SK-N-SH (cell line): ENCODE measurements around the gene SLC9C1. TPM values are rescaled to one million over a fixed set of nuclear protein-coding genes. Genes with fewer than 3 reads are reported as not detected.

Source experiments
- CTCF ChIA-PET: fragments of 300-600, 350-600 bp; formaldehyde crosslinking; extraction: SDS; loops from one replicate; lab custom pipeline; 2021; lab: Yijun Ruan, JAX
- POLR2A ChIA-PET: fragments of 350-600 bp; sonication (Branson Sonifier 250); formaldehyde crosslinking; extraction: SDS; loops from one replicate; lab custom pipeline; 2020; ENCODE audit warnings: antibody characterized with exemption, inconsistent platforms; lab: Yijun Ruan, JAX
- DNase-seq: peaks from one replicate; pipeline ENCODE4 v3.0.0; 2012
- H2AFZ ChIP-seq: fragments of 200-600 bp; sonication (generic); 2 replicates; pipeline ENCODE4 v1.8.1; 2016; ENCODE audit warnings: antibody characterized with exemption, mild to moderate bottlenecking, low read depth
- H3F3A ChIP-seq: fragments of 200-600 bp; sonication (generic); replicated peaks from 2 replicates; pipeline ENCODE3; 2016; ENCODE audit warnings: antibody characterized with exemption, mild to moderate bottlenecking; ENCODE audit not compliant: insufficient read depth
- H3K27ac ChIP-seq, 2 experiments: fragments of 200-500 bp in 1 of 2; fragments of 200-600 bp in 1 of 2; sonication (Bioruptor generic) in 1 of 2; sonication (generic), shearing (Covaris generic) in 1 of 2; 2 replicates each; pipeline versions ENCODE4 v1.5.1 to v1.6.1; 2014 to 2016; ENCODE audit warnings: low read depth in 2 of 2, inconsistent platforms in 1 of 2, low read length in 1 of 2, mild to moderate bottlenecking in 1 of 2, mixed read lengths in 1 of 2
- H3K27me3 ChIP-seq: fragments of 200-600 bp; sonication (generic), shearing (Covaris generic); 2 replicates; pipeline ENCODE4 v1.6.1; 2016; ENCODE audit warnings: mixed run types; ENCODE audit not compliant: insufficient read depth
- H3K36me3 ChIP-seq, 2 experiments: fragments of 200-500 bp in 1 of 2; fragments of 200-600 bp in 1 of 2; sonication (Bioruptor generic) in 1 of 2; sonication (generic) in 1 of 2; replicated peaks in 1 of 2; 2 replicates each; pipeline versions ENCODE3 to v1.5.1; 2014 to 2016; ENCODE audit warnings: low read length in 1 of 2, mild to moderate bottlenecking in 1 of 2; ENCODE audit not compliant: insufficient read depth in 2 of 2, control insufficient read depth in 1 of 2
- H3K4me1 ChIP-seq, 2 experiments: fragments of 200-500 bp in 1 of 2; fragments of 200-600 bp in 1 of 2; sonication (Bioruptor generic) in 1 of 2; sonication (generic), shearing (Covaris generic) in 1 of 2; 2 replicates each; pipeline versions ENCODE4 v1.5.1 to v1.6.1; 2014 to 2016; ENCODE audit warnings: low read depth in 1 of 2, low read length in 1 of 2, mixed run types in 1 of 2; ENCODE audit not compliant: insufficient read depth in 2 of 2, control insufficient read depth in 1 of 2
- H3K4me2 ChIP-seq: fragments of 200-600 bp; sonication (generic), shearing (Covaris generic); 2 replicates; pipeline ENCODE4 v1.6.1; 2017; ENCODE audit warnings: mixed run types
- H3K4me3 ChIP-seq, 2 experiments: fragments of 200-500 bp in 1 of 2; fragments of 200-600 bp in 1 of 2; sonication (Bioruptor generic) in 1 of 2; sonication (generic), shearing (Covaris generic) in 1 of 2; 2 replicates each; pipeline versions ENCODE4 v1.5.1 to v1.8.1; 2014 to 2016; ENCODE audit warnings: low read depth in 2 of 2, inconsistent platforms in 1 of 2, low read length in 1 of 2, mild to moderate bottlenecking in 1 of 2, mixed read lengths in 1 of 2, moderate library complexity in 1 of 2
- H3K79me2 ChIP-seq: fragments of 200-600 bp; sonication (generic); 2 replicates; pipeline ENCODE4 v1.8.1; 2017; ENCODE audit warnings: mild to moderate bottlenecking; ENCODE audit not compliant: insufficient read depth
- H3K9ac ChIP-seq: fragments of 200-600 bp; sonication (generic); 2 replicates; pipeline ENCODE4 v1.6.1; 2017; ENCODE audit warnings: mixed run types
- H3K9me2 ChIP-seq: fragments of 200-600 bp; sonication (generic); 2 replicates; pipeline ENCODE4 v1.6.1; 2017; ENCODE audit warnings: mixed run types
- H3K9me3 ChIP-seq: fragments of 200-600 bp; sonication (generic); 2 replicates; pipeline ENCODE4 v1.6.1; 2017; ENCODE audit warnings: mixed run types, mild to moderate bottlenecking, moderate library complexity
- H4K20me1 ChIP-seq: fragments of 200-600 bp; sonication (generic); 2 replicates; pipeline ENCODE4 v1.6.1; 2017; ENCODE audit warnings: mild to moderate bottlenecking, mixed run types; ENCODE audit not compliant: insufficient read depth
- FOXJ3 ChIP-seq: sonication (generic); formaldehyde crosslinking; IDR thresholded peaks from 2 replicates; pipeline ENCODE4 v1.5.1; 2020; ENCODE audit warnings: mild to moderate bottlenecking, missing genetic modification reagents
- FOXM1 ChIP-seq: IDR thresholded peaks from 2 replicates; pipeline ENCODE4 v1.4.0; 2012; ENCODE audit warnings: low read depth, mild to moderate bottlenecking
- GABPA ChIP-seq: IDR thresholded peaks from 2 replicates; pipeline ENCODE4 v1.4.0; 2012; ENCODE audit warnings: low read depth, mild to moderate bottlenecking
- GATA2 ChIP-seq: sonication (generic); formaldehyde crosslinking; IDR thresholded peaks from 2 replicates; pipeline ENCODE4 v1.5.0; 2020; ENCODE audit warnings: mild to moderate bottlenecking, missing genetic modification reagents
- JUND ChIP-seq: IDR thresholded peaks from 2 replicates; pipeline ENCODE4 v1.4.0; 2012
- MXI1 ChIP-seq: IDR thresholded peaks from 2 replicates; pipeline ENCODE4 v1.6.1; 2012; ENCODE audit warnings: mild to moderate bottlenecking, low read depth, low read length, improper control_type of control experiment
- POLR2AphosphoS5 ChIP-seq: IDR thresholded peaks from 2 replicates; pipeline ENCODE4 v1.6.1; 2012; ENCODE audit warnings: low read depth, low read length
- RAD21 ChIP-seq: IDR thresholded peaks from 2 replicates; pipeline ENCODE4 v1.6.1; 2012; ENCODE audit warnings: mild to moderate bottlenecking, low read length
- RFX5 ChIP-seq: IDR thresholded peaks from 2 replicates; pipeline ENCODE4 v1.6.1; 2012; ENCODE audit warnings: mild to moderate bottlenecking, improper control_type of control experiment, low read length
- RXRA ChIP-seq: IDR thresholded peaks from 2 replicates; pipeline ENCODE4 v1.4.0; 2012; ENCODE audit warnings: low read depth, mild to moderate bottlenecking, borderline replicate concordance
- SIN3A ChIP-seq: IDR thresholded peaks from 2 replicates; pipeline ENCODE4 v1.6.1; 2012; ENCODE audit warnings: low read depth, mild to moderate bottlenecking, low read length, moderate library complexity, borderline replicate concordance
- SMC3 ChIP-seq: IDR thresholded peaks from 2 replicates; pipeline ENCODE4 v1.6.1; 2012; ENCODE audit warnings: low read depth, low read length, improper control_type of control experiment
- TCF12 ChIP-seq: IDR thresholded peaks from 2 replicates; pipeline ENCODE4 v1.4.0; 2012
- TEAD4 ChIP-seq: IDR thresholded peaks from 2 replicates; pipeline ENCODE4 v1.4.0; 2012; ENCODE audit warnings: mild to moderate bottlenecking, borderline replicate concordance; ENCODE audit not compliant: insufficient read depth
- YY1 ChIP-seq: IDR thresholded peaks from 2 replicates; pipeline ENCODE4 v1.4.0; 2012; ENCODE audit warnings: low read depth, mild to moderate bottlenecking
- ZBTB33 ChIP-seq: IDR thresholded peaks from 2 replicates; pipeline ENCODE4 v1.4.0; 2012; ENCODE audit warnings: low read depth, borderline replicate concordance
- WGBS: methylation state at CpG from one replicate; pipeline ENCODE4 v1.1.6; 2017; ENCODE audit warnings: low lambda C conversion rate; 5-methylcytosine and 5-hydroxymethylcytosine counted together
- polyA plus RNA-seq, 3 experiments: library from polyadenylated mRNA; depleted of rRNA; stranded (reverse); fragments of >200 nt; gene quantifications; 2 replicates each; pipeline ENCODE4 v1.2.3, GENCODE V29; 2012
- TF ChIP-seq, protein P1 (sequence below): IDR thresholded peaks from 2 replicates; pipeline ENCODE4; 2012
- TF ChIP-seq, protein P2 (sequence below): IDR thresholded peaks from 2 replicates; pipeline ENCODE4 v1.4.0; 2012; ENCODE audit warnings: low read depth, borderline replicate concordance

Gene SLC9C1
- polyA plus RNA-seq, 1 of the 3 experiments (the other 2 are of a cell fraction) = not detected

DNA sequence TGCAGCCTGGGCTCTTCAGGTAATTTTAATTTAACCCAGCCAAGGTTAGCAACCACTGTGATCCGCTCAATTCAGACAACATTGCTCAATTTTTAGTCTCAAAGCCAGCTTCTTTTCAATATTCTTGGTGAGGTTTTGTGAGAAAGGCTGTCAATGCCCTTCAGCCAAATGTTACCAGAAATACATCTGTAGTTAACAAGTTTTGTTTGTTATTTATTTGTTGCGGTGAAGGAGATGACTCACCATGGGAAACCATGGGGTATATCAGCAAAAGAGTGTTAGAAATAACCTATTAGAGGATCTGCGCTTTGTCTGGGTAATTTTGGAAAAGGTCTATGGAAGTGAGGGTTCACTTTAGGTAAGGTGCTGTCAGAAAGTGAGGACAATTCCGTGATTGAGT, 5.0 kb downstream of the SLC9C1 start:
- no peaks in the 10 kb centered on the region for H3K9me2 ChIP-seq
- no peak for DNase-seq
- H4K20me1 ChIP-seq = no peaks in the 10 kb centered on the region
- no peaks in the 10 kb centered on the region for H3K79me2 ChIP-seq
- no peak overlapping the region for H2AFZ ChIP-seq
- H3K4me1 ChIP-seq = peaks cover 0 to 5% of the 10 kb centered on the region in 2 experiments; a peak in 1 of 4 replicates
- CTCF ChIA-PET = interaction anchor here (1.0 to 1.6 kb wide), 3 partner anchors 19 to 242 kb away, joined by 3 to 8 read pairs (median 6); no protein-coding TSS in a partner anchor
- TF ChIP-seq RAD21 (no peak), TCF12 (no peak), GABPA (no peak), TEAD4 (no peak), RFX5 (no peak), FOXM1 (no peak), RXRA (no peak), SIN3A (no peak), ZBTB33 (no peak), JUND (no peak), POLR2AphosphoS5 (no peak), SMC3 (no peak)
- TF ChIP-seq, protein P1, sequence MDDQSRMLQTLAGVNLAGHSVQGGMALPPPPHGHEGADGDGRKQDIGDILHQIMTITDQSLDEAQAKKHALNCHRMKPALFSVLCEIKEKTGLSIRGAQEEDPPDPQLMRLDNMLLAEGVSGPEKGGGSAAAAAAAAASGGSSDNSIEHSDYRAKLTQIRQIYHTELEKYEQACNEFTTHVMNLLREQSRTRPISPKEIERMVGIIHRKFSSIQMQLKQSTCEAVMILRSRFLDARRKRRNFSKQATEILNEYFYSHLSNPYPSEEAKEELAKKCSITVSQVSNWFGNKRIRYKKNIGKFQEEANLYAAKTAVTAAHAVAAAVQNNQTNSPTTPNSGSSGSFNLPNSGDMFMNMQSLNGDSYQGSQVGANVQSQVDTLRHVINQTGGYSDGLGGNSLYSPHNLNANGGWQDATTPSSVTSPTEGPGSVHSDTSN = no peak
- TF ChIP-seq, protein P2, sequence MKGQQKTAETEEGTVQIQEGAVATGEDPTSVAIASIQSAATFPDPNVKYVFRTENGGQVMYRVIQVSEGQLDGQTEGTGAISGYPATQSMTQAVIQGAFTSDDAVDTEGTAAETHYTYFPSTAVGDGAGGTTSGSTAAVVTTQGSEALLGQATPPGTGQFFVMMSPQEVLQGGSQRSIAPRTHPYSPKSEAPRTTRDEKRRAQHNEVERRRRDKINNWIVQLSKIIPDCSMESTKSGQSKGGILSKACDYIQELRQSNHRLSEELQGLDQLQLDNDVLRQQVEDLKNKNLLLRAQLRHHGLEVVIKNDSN = no peak
- no peaks in the 10 kb centered on the region for H3K9me3 ChIP-seq
- POLR2A ChIA-PET = interaction anchor here (1.4 kb wide), 1 partner anchor 44 kb away, joined by 3 read pairs; the partner anchor contains the start of gene CD200
- WGBS = 58% methylated on average over 4 of the region's 4 CpGs
- no peak overlapping the region for H3K4me2 ChIP-seq
- no peaks in the 10 kb centered on the region for H3K27me3 ChIP-seq
- H3K9ac ChIP-seq = no peak overlapping the region
- no peaks in the 10 kb centered on the region for H3F3A ChIP-seq
- H3K27ac ChIP-seq = no peak overlapping the region
- H3K36me3 ChIP-seq = no peaks in the 10 kb centered on the region
- no peak overlapping the region for H3K4me3 ChIP-seq

- Histone ChIP-seq H3K9me3 (no peaks in the 10 kb centered on the region), H3K79me2 (no peaks in the 10 kb centered on the region), H3K4me1 (no peaks in the 10 kb centered on the region), H3K9ac (no peak overlapping the region), H3K36me3 (no peaks in the 10 kb centered on the region), H2AFZ (no peak overlapping the region), H3K27me3 (peaks cover 10% of the 10 kb centered on the region; the same call in 1 of the 2 replicates), H3F3A (no peaks in the 10 kb centered on the region), H3K9me2 (no peaks in the 10 kb centered on the region), H3K4me2 (no peak overlapping the region), H3K27ac (no peak overlapping the region), H4K20me1 (no peaks in the 10 kb centered on the region), H3K4me3 (no peak overlapping the region)
- ChIA-PET POLR2A (no interaction called here), CTCF (interaction anchor here (0.6 to 1.7 kb wide), 3 partner anchors 11 to 53 kb away, joined by 3 to 5 read pairs (median 4); partner anchors contain the start of gene CD200)
- DNase-seq = no peak
- TF ChIP-seq GATA2 (no peak), MXI1 (no peak), YY1 (no peak), FOXJ3 (CRISPR knock-in tag) (no peak)
- 18% methylated on average over 1 of the region's 1 CpG for WGBS
Observed at GRCh38 chr3:112280266-112280665, 13.8 kb downstream of the SLC9C1 start.
